Left lung (tissue), 10 donors: ENCODE data around the gene ACTN3. TPM values are rescaled to one million over a fixed set of nuclear protein-coding genes. Genes with fewer than 3 reads are reported as not detected.
"Not testable (repeated sequence)": the region's sequence is repeated elsewhere in the genome, so short reads cannot be mapped to it uniquely, and the experiment has no call there.

Experiments
- ATAC-seq: fragments of 200-7000 bp; cut with Tn5 transposase; one replicate; pipeline ENCODE4 v1.9.1; 2020; ENCODE audit warnings: moderate library complexity
- DNase-seq, 4 donors: peaks; one replicate each; pipeline ENCODE4 v3.0.0-alpha.2; 2013 to 2020
- H3K27ac ChIP-seq, 2 donors: fragments of 200-600 bp; sonication (generic) in 1 of 2; one replicate each; pipeline versions ENCODE4 v1.5.0 to v1.8.0; 2020 to 2021
- H3K27me3 ChIP-seq, 2 donors: fragments of 200-600 bp; sonication (generic) in 1 of 2; one replicate each; pipeline versions ENCODE4 v1.5.0 to v1.8.0; 2020 to 2021
- H3K36me3 ChIP-seq, 2 donors: fragments of 200-600 bp; sonication (generic) in 1 of 2; one replicate each; pipeline versions ENCODE4 v1.5.0 to v1.8.0; 2020 to 2021
- H3K4me1 ChIP-seq, 2 donors: fragments of 200-600 bp; one replicate each; pipeline ENCODE4 v1.8.0; 2021
- H3K4me3 ChIP-seq, 2 donors: fragments of 200-600 bp; sonication (generic) in 1 of 2; one replicate each; pipeline versions ENCODE4 v1.5.0 to v1.8.0; 2020 to 2021; ENCODE audit warnings: mild to moderate bottlenecking in 1 of 2
- H3K9me3 ChIP-seq, 2 donors: fragments of 200-600 bp; sonication (generic) in 1 of 2; one replicate each; pipeline versions ENCODE4 v1.5.0 to v1.8.0; 2020 to 2021
- CTCF ChIP-seq, 2 donors: fragments of 200-600 bp; sonication (generic) in 1 of 2; IDR thresholded peaks; one replicate each; pipeline versions ENCODE4 v1.5.0 to v1.8.0; 2021; ENCODE audit warnings: antibody characterized with exemption in 2 of 2
- intact Hi-C, 2 donors: fragments of 100-400 bp; cut with DNase I; formaldehyde crosslinking; loops; one replicate each; pipeline versions ENCODE4 v1.11.2 to v1.14.2; 2022
- polyA plus RNA-seq, 6 donors: library from polyadenylated mRNA; unstranded; fragments of 120-200 nt; gene quantifications; one replicate each; pipeline ENCODE4 v1.2.1, GENCODE V29; 2013; ENCODE audit not compliant: insufficient read length in 6 of 6
- total RNA-seq, 2 donors: library from RNA; stranded (reverse); fragmentation: NEBNext Ultra II Directional; extraction: Animal tissue kit (Norgen Biotek cat#: 25700); gene quantifications; one replicate each; pipeline ENCODE4 v1.2.1, GENCODE V29; 2021
- donor health status: DM: no; HTN: yes; CAD: no.
- donor health status: DM: no; HTN: no; CAD: no.

The ACTN3 gene
- total and polyA plus RNA-seq, 8 donors, result 0.06 to 0.16 TPM; not detected in 6

- H3K4me1 ChIP-seq, result peaks cover 12 to 30% of the 10 kb centered on the region in 2 donors
- no peaks in the 10 kb centered on the region for H3K9me3 ChIP-seq
- H3K27me3 ChIP-seq, result no peaks in the 10 kb centered on the region
- peaks cover 0 to 32% of the 10 kb centered on the region in 2 donors for H3K36me3 ChIP-seq
- no peak overlapping the region for H3K27ac ChIP-seq
- DNase-seq (peak in 1 of 4 donors; percentile 55), ATAC-seq (no peak)
- no peak overlapping the region for H3K4me3 ChIP-seq
- intact Hi-C loops, result no loop called here
- no peak for TF ChIP-seq CTCF (IDR thresholded peaks at IDR 0.05)
Measured at GRCh38 chr11:66598993-66599392, 52.3 kb downstream of the ACTN3 start.

GRCh38 chr11:66600219-66600618 lies 53.5 kb downstream of the ACTN3 start:
- Histone ChIP-seq H3K9me3 (no peaks in the 10 kb centered on the region), H3K27me3 (no peaks in the 10 kb centered on the region), H3K27ac (peak overlapping the region in 1 of 2 donors; percentile 5), H3K36me3 (peaks cover 0 to 44% of the 10 kb centered on the region in 2 donors), H3K4me3 (no peak overlapping the region), H3K4me1 (peaks cover 8 to 18% of the 10 kb centered on the region in 2 donors)
- intact Hi-C loops, result no loop called here
- TF ChIP-seq CTCF (IDR thresholded peaks at IDR 0.05), result no peak
- ATAC-seq (no peak), DNase-seq (no peak)

- no peak for TF ChIP-seq CTCF (IDR thresholded peaks at IDR 0.05)
- H3K36me3 ChIP-seq, result peaks cover 0 to 49% of the 10 kb centered on the region in 2 donors
- intact Hi-C loops, result no loop called here
- peak in 1 of 4 donors; percentile 4 for DNase-seq
- H3K27me3 ChIP-seq, result no peaks in the 10 kb centered on the region
- ATAC-seq, result no peak
- H3K4me1 ChIP-seq, result peaks cover 3 to 13% of the 10 kb centered on the region in 2 donors
- H3K4me3 ChIP-seq, result no peak overlapping the region
- H3K27ac ChIP-seq, result peak overlapping the region in 1 of 2 donors; percentile 5
- no peaks in the 10 kb centered on the region for H3K9me3 ChIP-seq
Measured at GRCh38 chr11:66600631-66601233, 54.0 kb downstream of the ACTN3 start.

GRCh38 chr11:66603072-66603471 lies 56.4 kb downstream of the ACTN3 start:
- intact Hi-C loops, result no loop called here
- DNase-seq (peak in 1 of 4 donors; percentile 62), ATAC-seq (no peak)
- no peak for TF ChIP-seq CTCF (IDR thresholded peaks at IDR 0.05)
- peaks cover 0 to 14% of the 10 kb centered on the region in 2 donors for H3K4me1 ChIP-seq
- H3K4me3 ChIP-seq, result no peak overlapping the region
- H3K36me3 ChIP-seq, result peaks cover 0 to 58% of the 10 kb centered on the region in 2 donors
- no peaks in the 10 kb centered on the region for H3K9me3 ChIP-seq
- no peaks in the 10 kb centered on the region for H3K27me3 ChIP-seq
- no peak overlapping the region for H3K27ac ChIP-seq

- Histone ChIP-seq H3K36me3 (peaks cover 0 to 55% of the 10 kb centered on the region in 2 donors), H3K27ac (no peak overlapping the region), H3K9me3 (no peaks in the 10 kb centered on the region), H3K4me3 (no peak overlapping the region), H3K4me1 (peaks cover 0 to 16% of the 10 kb centered on the region in 2 donors), H3K27me3 (no peaks in the 10 kb centered on the region)
- ATAC-seq, result no peak
- TF ChIP-seq CTCF (IDR thresholded peaks at IDR 0.05), result no peak
- intact Hi-C loops, result no loop called here
- no peak for DNase-seq
Measured at GRCh38 chr11:66604155-66604554, 57.5 kb downstream of the ACTN3 start.

GRCh38 chr11:66606608-66607007 lies 59.9 kb downstream of the ACTN3 start:
- DNase-seq, H3K4me3 ChIP-seq, H3K4me1 ChIP-seq, ATAC-seq, intact Hi-C loops, H3K9me3 ChIP-seq, H3K27me3 ChIP-seq: not testable (repeated sequence)
- H3K36me3 ChIP-seq, result peaks cover 0 to 36% of the 10 kb centered on the region in 2 donors
- H3K27ac ChIP-seq, result peak overlapping the region in 1 of 2 donors; percentile 13
